Effector memory CD8-positive, alpha-beta T cell (primary cell): ENCODE measurements around the gene TCF21.
"Not testable (repeated sequence)": the region's sequence is repeated elsewhere in the genome, so short reads cannot be mapped to it uniquely, and the experiment has no call there.

ENCODE experiments used
- ATAC-seq: fragments of 150-1000 bp; cut with Tn5 transposase; replicated peaks from 2 replicates; pipeline ENCODE4 v1.10.0; 2021; ENCODE audit warnings: mild to moderate bottlenecking, moderate library complexity
- DNase-seq, 3 experiments: peaks; one replicate each; pipeline ENCODE4 v3.0.0; 2021
- H3K27ac Mint-ChIP-seq, 2 donors: one replicate each; pipeline ENCODE4 v1.8.0; 2022; ENCODE audit warnings: mild to moderate bottlenecking in 2 of 2, mixed read lengths in 2 of 2, moderate library complexity in 2 of 2
- H3K27me3 Mint-ChIP-seq, 2 donors: one replicate each; pipeline ENCODE4 v1.8.0; 2022; ENCODE audit warnings: mixed read lengths in 2 of 2
- H3K36me3 Mint-ChIP-seq: one replicate; pipeline ENCODE4 v1.8.0; 2022; ENCODE audit warnings: mild to moderate bottlenecking, moderate library complexity, mixed read lengths; ENCODE audit not compliant: insufficient read depth
- H3K4me1 Mint-ChIP-seq, 2 donors: one replicate each; pipeline ENCODE4 v1.8.0; 2022; ENCODE audit warnings: low read depth in 2 of 2, mixed read lengths in 2 of 2
- H3K4me3 Mint-ChIP-seq, 2 donors: one replicate each; pipeline ENCODE4 v1.8.0; 2022; ENCODE audit warnings: mild to moderate bottlenecking in 2 of 2, mixed read lengths in 2 of 2, moderate library complexity in 2 of 2
- H3K9me3 Mint-ChIP-seq, 2 donors: one replicate each; pipeline ENCODE4 v1.8.0; 2022; ENCODE audit warnings: mixed read lengths in 2 of 2

Gene TCF21

DNA sequence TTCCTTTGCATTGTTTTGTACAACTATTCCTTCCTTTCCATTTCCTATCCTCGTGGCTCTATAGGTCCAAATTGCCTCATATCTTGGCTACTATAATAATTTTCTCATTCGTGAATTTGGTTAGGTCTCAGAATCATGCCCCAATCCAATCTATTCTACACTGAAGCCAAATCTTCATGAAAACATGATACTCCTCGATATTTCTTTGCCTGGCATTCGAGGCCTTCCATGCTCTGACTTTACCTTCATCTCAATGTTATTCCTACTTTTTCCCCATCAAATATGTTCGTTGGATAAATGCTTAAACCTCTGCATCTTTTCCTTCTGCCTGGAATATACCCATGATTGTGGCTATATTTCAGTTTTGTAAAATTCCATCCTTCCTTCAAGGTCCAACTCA, 30.4 kb downstream of the TCF21 start:
- Mint-ChIP-seq H3K9me3 (no peaks in the 10 kb centered on the region), H3K36me3 (no peaks in the 10 kb centered on the region), H3K4me1 (peaks cover 4% of the 10 kb centered on the region in 2 donors), H3K27ac (no peak overlapping the region), H3K4me3 (no peak overlapping the region), H3K27me3 (peaks cover 32 to 34% of the 10 kb centered on the region in 2 donors)
- no peak for ATAC-seq
- DNase-seq = no peak

DNA sequence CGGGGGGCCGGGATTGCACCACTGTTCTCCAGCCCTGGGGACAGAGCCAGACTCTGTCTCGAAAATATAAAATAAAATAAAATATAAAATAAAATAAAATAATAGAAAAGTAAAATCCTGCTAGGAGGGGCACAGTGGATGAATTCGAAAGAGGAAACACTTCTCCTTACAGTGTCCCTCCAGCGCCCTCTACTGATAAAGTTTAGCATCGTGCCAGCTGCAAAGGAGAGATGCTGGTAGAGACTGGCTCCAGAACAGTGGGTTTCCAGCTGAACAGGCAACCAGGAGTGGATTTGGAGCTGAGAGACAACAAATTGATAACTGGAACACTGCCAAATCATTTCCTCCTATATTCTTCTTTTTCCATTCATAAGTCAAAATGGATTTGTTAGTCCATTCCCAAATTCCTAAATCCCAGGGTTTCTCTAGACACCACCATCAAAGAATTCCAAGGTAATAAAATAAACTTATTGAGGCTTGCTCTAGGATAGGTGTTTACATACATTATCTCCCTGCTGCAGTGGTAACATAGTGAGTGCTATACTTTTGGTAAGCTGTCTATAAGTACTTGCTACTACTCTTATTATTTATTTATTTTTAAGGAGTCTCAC, 32.4 kb downstream of the TCF21 start:
- DNase-seq (peak; percentile 66 to 70 (median 69)), ATAC-seq (peak; percentile 69)
- Mint-ChIP-seq H3K27me3 (peaks cover 29 to 46% of the 10 kb centered on the region in 2 donors), H3K4me1 (peaks cover 4% of the 10 kb centered on the region in 2 donors), H3K9me3 (no peaks in the 10 kb centered on the region), H3K27ac (no peak overlapping the region), H3K36me3 (no peaks in the 10 kb centered on the region), H3K4me3 (no peak overlapping the region)

DNA sequence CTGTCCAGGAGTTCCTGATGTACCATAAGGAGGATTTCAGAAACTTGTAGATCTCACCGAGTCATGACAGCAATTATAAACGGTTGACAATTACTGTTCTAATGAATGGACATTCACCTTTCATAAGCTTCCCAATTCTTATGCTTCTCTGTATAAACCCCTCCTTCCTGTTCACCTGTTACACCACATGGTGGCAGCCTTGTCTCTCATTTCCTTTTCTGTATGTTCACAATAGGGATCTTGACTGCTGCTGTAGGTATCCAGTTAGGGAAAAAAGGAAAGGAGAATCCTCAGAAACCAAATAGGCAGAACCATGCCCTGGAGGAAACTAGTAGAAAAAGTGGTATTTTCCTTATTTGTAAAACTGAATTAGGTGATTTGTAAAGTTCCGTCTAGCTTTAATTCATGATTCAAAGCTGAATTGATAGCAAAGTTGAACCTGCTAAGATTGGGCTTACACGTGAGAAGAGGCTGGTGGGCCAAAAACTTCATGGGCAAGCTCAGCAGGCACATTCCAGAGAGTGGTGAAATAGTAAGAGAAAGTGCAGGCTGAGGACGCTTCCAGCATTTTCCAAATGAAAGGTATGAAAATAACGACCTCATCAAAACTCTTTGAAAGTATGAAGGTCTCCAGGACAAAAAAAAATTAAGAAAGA, 35.2 kb downstream of the TCF21 start:
- Mint-ChIP-seq H3K36me3 (no peaks in the 10 kb centered on the region), H3K27ac (no peak overlapping the region), H3K4me3 (no peak overlapping the region), H3K9me3 (no peaks in the 10 kb centered on the region), H3K27me3 (peaks cover 44 to 66% of the 10 kb centered on the region in 2 donors), H3K4me1 (peaks cover 0 to 1% of the 10 kb centered on the region in 2 donors)
- ATAC-seq (peak; percentile 90), DNase-seq (peak; percentile 46 to 62 (median 52))

DNA sequence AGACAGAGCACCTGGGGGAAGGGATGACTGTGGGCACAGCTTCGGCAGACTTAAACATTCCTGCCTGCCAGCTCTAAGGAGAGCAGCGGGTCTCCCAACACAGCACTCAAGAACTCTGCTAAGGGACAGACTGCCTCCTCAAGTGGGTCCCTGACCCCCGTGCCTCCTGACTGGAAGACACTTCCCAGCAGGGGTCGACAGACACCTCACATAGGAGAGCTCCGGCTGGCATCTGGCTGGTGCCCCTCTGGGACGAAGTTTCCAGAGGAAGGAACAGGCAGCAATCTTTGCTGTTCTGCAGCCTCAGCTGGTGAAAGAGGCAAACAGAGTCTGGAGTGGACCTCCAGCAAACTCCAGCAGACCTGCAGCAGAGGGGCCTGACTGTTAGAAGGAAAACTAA, 42.3 kb downstream of the TCF21 start:
- not testable (repeated sequence) for H3K36me3 Mint-ChIP-seq, H3K4me3 Mint-ChIP-seq, H3K27ac Mint-ChIP-seq, H3K9me3 Mint-ChIP-seq, ATAC-seq, H3K4me1 Mint-ChIP-seq, DNase-seq
- H3K27me3 Mint-ChIP-seq = peaks cover 25 to 51% of the 10 kb centered on the region in 2 donors

DNA sequence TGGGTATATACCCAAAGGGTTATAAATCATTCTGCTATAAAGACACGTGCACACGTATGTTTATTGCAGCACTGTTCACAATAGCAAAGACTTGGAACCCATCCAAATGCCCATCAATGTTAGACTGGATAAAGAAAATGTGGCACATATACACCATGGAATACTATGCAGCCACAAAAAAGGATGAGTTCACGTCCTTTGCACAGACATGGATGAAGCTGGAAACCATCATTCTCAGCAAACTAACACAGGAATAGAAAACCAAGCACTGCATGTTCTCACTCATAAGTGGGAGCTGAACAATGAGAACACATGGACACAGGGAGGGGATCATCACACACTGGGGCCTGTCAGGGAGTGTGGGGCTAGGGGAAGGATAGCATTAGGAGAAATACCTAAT, 47.4 kb downstream of the TCF21 start:
- ATAC-seq, H3K9me3 Mint-ChIP-seq: not testable (repeated sequence)
- peaks cover 18 to 54% of the 10 kb centered on the region in 2 donors for H3K27me3 Mint-ChIP-seq

DNA sequence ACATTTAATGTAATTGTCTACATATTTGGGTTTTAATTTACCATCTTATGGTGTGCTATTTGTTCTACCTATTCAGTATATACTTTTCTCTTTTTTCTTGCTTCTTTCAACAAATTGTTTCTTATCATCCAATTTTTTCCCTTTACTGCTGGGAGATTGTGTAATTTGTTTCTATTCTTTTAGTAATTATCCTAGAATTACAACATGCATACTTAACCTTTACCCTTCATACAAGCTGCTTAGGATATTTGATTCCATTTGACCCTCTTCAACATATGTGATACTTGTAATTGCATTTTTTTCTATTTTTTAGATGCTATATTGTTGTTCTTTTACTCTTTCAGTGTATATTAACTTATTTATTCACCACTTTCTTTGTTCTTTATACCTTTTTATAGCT, 49.0 kb downstream of the TCF21 start:
- DNase-seq = no peak
- Mint-ChIP-seq H3K4me1 (no peaks in the 10 kb centered on the region), H3K27me3 (peaks cover 19 to 44% of the 10 kb centered on the region in 2 donors), H3K27ac (no peak overlapping the region), H3K36me3 (no peaks in the 10 kb centered on the region), H3K4me3 (no peak overlapping the region), H3K9me3 (peaks cover 0 to 8% of the 10 kb centered on the region in 2 donors)
- ATAC-seq = no peak

More for the DNA sequence above, 47.4 kb downstream of the TCF21 start:
- H3K4me3 Mint-ChIP-seq, H3K4me1 Mint-ChIP-seq, H3K36me3 Mint-ChIP-seq, H3K27ac Mint-ChIP-seq, DNase-seq: not testable (repeated sequence)

DNA sequence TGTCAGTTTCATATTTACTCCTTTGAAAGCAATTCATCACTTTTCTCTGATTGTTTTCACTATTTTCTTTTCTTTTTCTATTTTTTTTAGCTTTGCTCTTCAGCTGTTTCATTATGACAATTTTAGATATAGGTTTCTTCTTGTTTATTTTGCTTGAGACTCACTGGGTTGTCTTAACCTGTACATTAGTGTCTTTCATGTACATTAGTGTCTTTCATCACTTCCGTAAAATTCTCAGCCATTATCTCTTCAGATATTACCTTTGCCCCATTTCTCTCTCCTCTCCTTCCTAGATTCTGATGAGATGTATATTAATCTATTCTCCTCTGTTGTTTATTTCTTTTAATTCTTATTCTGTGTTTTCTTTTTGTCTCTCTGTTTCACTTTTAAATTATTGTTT, 49.6 kb downstream of the TCF21 start:
- Mint-ChIP-seq H3K4me3 (no peak overlapping the region), H3K36me3 (no peaks in the 10 kb centered on the region), H3K9me3 (peaks cover 0 to 4% of the 10 kb centered on the region in 2 donors), H3K27ac (no peak overlapping the region), H3K4me1 (no peaks in the 10 kb centered on the region), H3K27me3 (peaks cover 19 to 37% of the 10 kb centered on the region in 2 donors)
- DNase-seq = no peak
- no peak for ATAC-seq

DNA sequence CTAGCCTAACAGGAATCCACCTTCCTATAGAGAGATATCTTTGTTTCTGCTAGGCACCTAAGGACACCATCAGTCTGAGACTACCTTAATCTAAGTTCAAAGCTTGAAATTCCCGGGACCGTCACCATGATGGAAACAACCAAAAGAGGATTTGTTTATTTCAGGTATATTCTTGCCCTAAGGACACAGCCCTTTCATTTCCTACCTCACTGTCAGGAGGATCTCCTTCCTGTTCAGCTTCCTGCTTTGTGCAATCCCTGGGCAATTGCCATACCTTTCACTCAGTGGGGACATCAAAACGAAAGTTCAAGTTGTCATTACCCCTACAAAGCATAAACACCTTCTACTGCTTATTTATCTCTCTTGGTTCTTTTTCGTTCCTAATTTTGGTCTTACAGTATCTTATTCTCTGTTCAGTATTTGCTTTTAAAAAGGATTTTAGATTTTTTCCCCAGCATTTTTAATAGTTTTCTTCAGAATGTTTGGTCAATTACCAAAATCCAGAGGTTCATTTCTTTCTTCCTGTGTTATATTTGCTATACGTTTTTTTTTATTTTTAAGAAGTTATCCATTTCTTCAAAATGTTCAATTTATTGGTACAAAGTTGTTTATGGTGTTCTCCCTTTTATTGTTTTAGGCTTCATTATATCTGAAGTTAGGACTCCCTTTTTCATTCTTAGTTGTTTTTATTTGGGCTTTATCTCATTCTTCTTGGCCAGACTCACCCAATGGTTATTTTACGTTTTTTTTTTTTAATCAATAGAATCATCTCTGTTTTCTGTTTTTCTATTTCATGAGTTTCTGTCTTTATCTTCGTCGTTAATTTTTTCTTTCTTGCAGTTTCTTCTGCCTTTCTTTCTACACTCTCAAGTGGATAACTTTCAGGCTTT, 51.1 kb downstream of the TCF21 start:
- no peaks in the 10 kb centered on the region for H3K4me1 Mint-ChIP-seq
- H3K27me3 Mint-ChIP-seq = peaks cover 24 to 34% of the 10 kb centered on the region in 2 donors
- no peaks in the 10 kb centered on the region for H3K36me3 Mint-ChIP-seq
- no peaks in the 10 kb centered on the region for H3K9me3 Mint-ChIP-seq
- no peak for DNase-seq
- no peak overlapping the region for H3K27ac Mint-ChIP-seq
- ATAC-seq = no peak
- no peak overlapping the region for H3K4me3 Mint-ChIP-seq
